ENCODE data around the gene CASKIN2.

The CASKIN2 gene

GRCh38 chr17:75516255-75516618 lies 900 bp upstream of the CASKIN2 start, which contains the start of gene TSEN54:
Gene TSEN54, plus strand, starts transcription at chr17:75516528. Its CDS starts 33 bp downstream, at chr17:75516561.
- TF ChIP-seq CTCF (IDR thresholded peaks at IDR 0.05; ENCODE audit: low read depth, low read length), result no peak
- Histone ChIP-seq H3K27ac (peak within 1 kb of the TSS; percentile 83), H3K9me3 (ENCODE audit: severe bottlenecking) (no peaks in the 10 kb centered on the region), H3K36me3 (peaks cover 61% of the 10 kb centered on the region), H3K27me3 (ENCODE audit: insufficient read depth, low read depth, severe bottlenecking) (no peaks in the 10 kb centered on the region), H3K4me3 (ENCODE audit: low read depth, low read length) (peak within 1 kb of the TSS; percentile 94)
- peak; percentile 99 for DNase-seq

GRCh38 chr17:75514919-75515495 lies 330 bp downstream of the CASKIN2 start:
- Histone ChIP-seq H3K4me3 (ENCODE audit: low read depth, low read length) (peak overlapping the region; percentile 84), H3K36me3 (peaks cover 67% of the 10 kb centered on the region), H3K27ac (peak overlapping the region; percentile 83), H3K9me3 (ENCODE audit: severe bottlenecking) (no peaks in the 10 kb centered on the region), H3K27me3 (ENCODE audit: insufficient read depth, low read depth, severe bottlenecking) (no peaks in the 10 kb centered on the region)
- no peak for TF ChIP-seq CTCF (IDR thresholded peaks at IDR 0.05; ENCODE audit: low read depth, low read length)
- peak; percentile 24 for DNase-seq

GRCh38 chr17:75514299-75514918 lies 928 bp downstream of the CASKIN2 start:
- Histone ChIP-seq H3K36me3 (peaks cover 67% of the 10 kb centered on the region), H3K27me3 (ENCODE audit: insufficient read depth, low read depth, severe bottlenecking) (no peaks in the 10 kb centered on the region), H3K9me3 (ENCODE audit: severe bottlenecking) (no peaks in the 10 kb centered on the region), H3K27ac (peak overlapping the region; percentile 83), H3K4me3 (ENCODE audit: low read depth, low read length) (peak overlapping the region; percentile 84)
- no peak for TF ChIP-seq CTCF (IDR thresholded peaks at IDR 0.05; ENCODE audit: low read depth, low read length)
- peak; percentile 21 for DNase-seq

GRCh38 chr17:75513641-75514000 lies 1.7 kb downstream of the CASKIN2 start:
- H3K36me3 ChIP-seq, result peaks cover 67% of the 10 kb centered on the region
- TF ChIP-seq CTCF (IDR thresholded peaks at IDR 0.05; ENCODE audit: low read depth, low read length), result no peak
- no peaks in the 10 kb centered on the region for H3K27me3 ChIP-seq (ENCODE audit: insufficient read depth, low read depth, severe bottlenecking)
- H3K4me3 ChIP-seq (ENCODE audit: low read depth, low read length), result no peak overlapping the region
- H3K9me3 ChIP-seq (ENCODE audit: severe bottlenecking), result no peaks in the 10 kb centered on the region
- no peak for DNase-seq
- no peak overlapping the region for H3K27ac ChIP-seq

GRCh38 chr17:75512926-75513640 lies 2.3 kb downstream of the CASKIN2 start:
- H3K9me3 ChIP-seq (ENCODE audit: severe bottlenecking), result no peaks in the 10 kb centered on the region
- H3K4me3 ChIP-seq (ENCODE audit: low read depth, low read length), result no peak overlapping the region
- DNase-seq, result no peak
- peaks cover 67% of the 10 kb centered on the region for H3K36me3 ChIP-seq
- H3K27me3 ChIP-seq (ENCODE audit: insufficient read depth, low read depth, severe bottlenecking), result no peaks in the 10 kb centered on the region
- no peak for TF ChIP-seq CTCF (IDR thresholded peaks at IDR 0.05; ENCODE audit: low read depth, low read length)
- no peak overlapping the region for H3K27ac ChIP-seq
